ENCODE results near the gene ZNF230. TPM values are rescaled to one million over a fixed set of nuclear protein-coding genes. Genes with fewer than 3 reads are reported as not detected.

Gene ZNF230
- total and polyA plus RNA-seq, 9 of the 15 experiments (the other 6 are each of a cell fraction or from before 2014, with no cell fraction given) = 1.3 to 4.0 (median 2.2) TPM

- TF ChIP-seq BRCA1 (IDR thresholded peaks at IDR 0.05) (no peak), BRCA1 (CRISPR knock-in tag; IDR thresholded peaks at IDR 0.05) (no peak), CHD4 (IDR thresholded peaks at IDR 0.05; ENCODE audit: insufficient read depth, insufficient replicate concordance, low read depth, low read length, poor library complexity, severe bottlenecking) (no peak), PCBP1 (IDR thresholded peaks at IDR 0.05; ENCODE audit: low read depth, low read length, poor library complexity, severe bottlenecking) (no peak), RBM17 (IDR thresholded peaks at IDR 0.05; ENCODE audit: borderline replicate concordance, low read depth, low read length) (no peak), TAF7 (tag; IDR thresholded peaks at IDR 0.05) (no peak), RFX1 (IDR thresholded peaks at IDR 0.05) (no peak), MGA (IDR thresholded peaks at IDR 0.05) (no peak), NCOA6 (IDR thresholded peaks at IDR 0.05) (no peak), ARID3B (CRISPR knock-in tag; IDR thresholded peaks at IDR 0.05; ENCODE audit: borderline replicate concordance) (no peak)
- TF ChIP-seq, protein P1, sequence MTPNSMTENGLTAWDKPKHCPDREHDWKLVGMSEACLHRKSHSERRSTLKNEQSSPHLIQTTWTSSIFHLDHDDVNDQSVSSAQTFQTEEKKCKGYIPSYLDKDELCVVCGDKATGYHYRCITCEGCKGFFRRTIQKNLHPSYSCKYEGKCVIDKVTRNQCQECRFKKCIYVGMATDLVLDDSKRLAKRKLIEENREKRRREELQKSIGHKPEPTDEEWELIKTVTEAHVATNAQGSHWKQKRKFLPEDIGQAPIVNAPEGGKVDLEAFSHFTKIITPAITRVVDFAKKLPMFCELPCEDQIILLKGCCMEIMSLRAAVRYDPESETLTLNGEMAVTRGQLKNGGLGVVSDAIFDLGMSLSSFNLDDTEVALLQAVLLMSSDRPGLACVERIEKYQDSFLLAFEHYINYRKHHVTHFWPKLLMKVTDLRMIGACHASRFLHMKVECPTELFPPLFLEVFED (CRISPR knock-in tag; conservative IDR thresholded peaks at IDR 0.05) = no peak
Measured at GRCh38 chr19:44025217-44025936, 22.6 kb downstream of the ZNF230 start, which contains the start of gene ZNF222 (continued).

All from K562 (cell line).